Testis (tissue), 3 donors: ENCODE results near the gene MLH3. TPM values are rescaled to one million over a fixed set of nuclear protein-coding genes. Genes with fewer than 3 reads are reported as not detected.

ENCODE experiments used
- DNase-seq: peaks from one replicate; pipeline ENCODE4 v3.0.0-alpha.2; 2019
- H3K27ac ChIP-seq, 2 donors: fragments of 200-600 bp; sonication (generic); one replicate each; pipeline ENCODE4 v1.5.1; 2019
- H3K27me3 ChIP-seq: fragments of 200-600 bp; sonication (generic); one replicate; pipeline ENCODE4 v1.5.1; 2019
- H3K36me3 ChIP-seq: fragments of 200-600 bp; sonication (generic); one replicate; pipeline ENCODE4 v1.5.1; 2017; ENCODE audit warnings: low read depth; ENCODE audit errors: missing control alignments
- H3K4me1 ChIP-seq: fragments of 200-600 bp; sonication (generic); one replicate; pipeline ENCODE4 v1.5.1; 2019
- H3K4me3 ChIP-seq, 2 donors: fragments of 200-600 bp; sonication (generic); one replicate each; pipeline ENCODE4 v1.5.1; 2017 to 2019
- H3K9me3 ChIP-seq: fragments of 200-600 bp; sonication (generic); one replicate; pipeline ENCODE4 v1.5.1; 2017
- POLR2A ChIP-seq: fragments of 450-650 bp; IDR thresholded peaks from one replicate; pipeline ENCODE4 v1.6.1; 2017; ENCODE audit warnings: antibody characterized with exemption, mild to moderate bottlenecking, moderate library complexity
- WGBS, 2 donors: methylation state at CpG; one replicate each; pipeline ENCODE4 v1.1.5; 2018; 5-methylcytosine and 5-hydroxymethylcytosine counted together
- intact Hi-C: fragments of 100-400 bp; cut with DNase I; formaldehyde crosslinking; loops from one replicate; pipeline ENCODE4 v1.15.1; 2023; ENCODE audit warnings: low total_unique reads
- polyA plus RNA-seq: library from polyadenylated mRNA; stranded (reverse); fragments of 350-450 nt; fragmentation: Illumina TruSeq; extraction: RNeasy Lipid Tissue Mini Kit (QIAGEN cat#74804); gene quantifications from one replicate; pipeline ENCODE4 v1.2.3, GENCODE V29; 2014; ENCODE audit warnings: low read depth, low replicate concordance; ENCODE audit not compliant: insufficient read depth
- total RNA-seq, 2 donors: library from RNA; depleted of rRNA; stranded (reverse); fragments of >200 nt; gene quantifications; one replicate each; pipeline ENCODE4 v1.2.3, GENCODE V29; 2016
- TF ChIP-seq, protein P1 (sequence below), 3 experiments: fragments of 450-650 bp in 2 of 3; fragments of 200-600 bp in 1 of 3; sonication (generic) in 1 of 3; IDR thresholded peaks; one replicate each; pipeline ENCODE4 v1.5.1; 2016 to 2019; ENCODE audit warnings: antibody characterized with exemption in 3 of 3, mild to moderate bottlenecking in 2 of 3, moderate library complexity in 1 of 3

The MLH3 gene
- total and polyA plus RNA-seq, 3 donors from 2014 or later: 21.5 to 36.2 (median 31.8) TPM

DNA sequence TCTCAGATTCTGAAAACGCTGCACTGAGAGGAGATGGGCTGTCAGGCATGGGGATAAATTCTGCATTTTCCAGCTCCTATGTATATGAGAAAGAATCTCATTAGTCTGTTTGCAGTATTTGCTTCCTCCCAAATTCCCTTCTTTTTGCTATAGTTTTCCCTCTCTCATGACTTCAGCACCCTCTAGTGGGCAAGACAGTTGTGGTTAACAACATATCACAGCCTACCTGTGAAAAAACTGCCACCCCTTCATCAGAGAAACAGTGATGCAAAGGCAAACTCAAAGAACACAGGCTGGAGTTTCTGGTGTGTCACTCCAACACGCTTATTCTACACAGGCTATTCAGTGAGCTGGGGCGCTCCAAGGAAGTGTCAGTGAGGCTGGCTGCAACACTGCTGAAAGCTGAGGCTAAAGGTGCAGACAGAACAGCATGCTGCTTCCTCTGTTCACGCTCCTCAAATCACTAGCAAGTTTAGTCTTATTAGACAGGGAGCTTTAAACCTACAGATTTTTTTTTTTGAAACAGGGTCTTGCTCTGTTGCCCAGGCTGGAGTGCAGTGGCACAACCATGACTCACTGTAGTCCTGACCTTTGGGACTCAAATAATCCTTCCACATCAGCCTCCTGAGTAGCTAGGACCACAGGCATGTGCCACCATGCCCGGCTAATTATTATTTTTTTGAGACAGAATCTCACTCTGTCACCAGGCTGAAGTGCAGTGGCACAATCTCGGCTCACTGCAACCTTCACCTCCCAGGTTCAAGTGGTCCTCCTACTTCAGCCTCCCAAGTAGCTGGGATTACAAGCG lies 37.5 kb upstream of the MLH3 start:
- Histone ChIP-seq H3K36me3 (no peaks in the 10 kb centered on the region), H3K27ac (no peak overlapping the region), H3K4me1 (no peaks in the 10 kb centered on the region), H3K9me3 (no peaks in the 10 kb centered on the region), H3K27me3 (no peaks in the 10 kb centered on the region), H3K4me3 (no peak overlapping the region)
- peak; percentile 64 for DNase-seq
- TF ChIP-seq POLR2A: no peak
- TF ChIP-seq, protein P1, sequence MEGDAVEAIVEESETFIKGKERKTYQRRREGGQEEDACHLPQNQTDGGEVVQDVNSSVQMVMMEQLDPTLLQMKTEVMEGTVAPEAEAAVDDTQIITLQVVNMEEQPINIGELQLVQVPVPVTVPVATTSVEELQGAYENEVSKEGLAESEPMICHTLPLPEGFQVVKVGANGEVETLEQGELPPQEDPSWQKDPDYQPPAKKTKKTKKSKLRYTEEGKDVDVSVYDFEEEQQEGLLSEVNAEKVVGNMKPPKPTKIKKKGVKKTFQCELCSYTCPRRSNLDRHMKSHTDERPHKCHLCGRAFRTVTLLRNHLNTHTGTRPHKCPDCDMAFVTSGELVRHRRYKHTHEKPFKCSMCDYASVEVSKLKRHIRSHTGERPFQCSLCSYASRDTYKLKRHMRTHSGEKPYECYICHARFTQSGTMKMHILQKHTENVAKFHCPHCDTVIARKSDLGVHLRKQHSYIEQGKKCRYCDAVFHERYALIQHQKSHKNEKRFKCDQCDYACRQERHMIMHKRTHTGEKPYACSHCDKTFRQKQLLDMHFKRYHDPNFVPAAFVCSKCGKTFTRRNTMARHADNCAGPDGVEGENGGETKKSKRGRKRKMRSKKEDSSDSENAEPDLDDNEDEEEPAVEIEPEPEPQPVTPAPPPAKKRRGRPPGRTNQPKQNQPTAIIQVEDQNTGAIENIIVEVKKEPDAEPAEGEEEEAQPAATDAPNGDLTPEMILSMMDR (IDR thresholded peaks at IDR 0.05): peak; percentile 44 to 71 (median 62)
- intact Hi-C loops: loop anchor here (10.0 kb wide), 1 partner anchor 174 kb away; no protein-coding TSS in a partner anchor
- 69 to 74% methylated on average over 7 of the region's 7 CpGs for WGBS, 2 donors

DNA sequence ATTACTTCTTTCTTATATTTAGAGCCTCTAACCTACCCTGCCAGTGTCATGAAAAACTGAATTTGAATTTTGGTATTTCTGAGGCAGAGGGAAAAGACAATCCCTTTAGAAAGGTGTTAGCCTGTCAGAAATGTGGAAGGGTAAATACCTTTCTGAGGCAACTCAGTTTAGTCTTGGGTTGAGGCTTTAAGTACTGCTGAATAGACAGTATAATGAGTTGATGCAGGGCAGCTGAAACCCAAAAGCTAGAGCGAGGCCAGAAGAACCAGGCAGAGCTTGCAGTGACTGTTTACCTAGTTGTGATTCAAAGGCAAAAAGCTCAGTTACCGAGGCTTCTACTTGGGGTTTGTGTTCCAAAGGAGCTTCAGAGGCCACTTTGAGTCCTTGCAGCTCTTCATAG lies 36.9 kb upstream of the MLH3 start:
- no peak overlapping the region for H3K4me3 ChIP-seq
- WGBS, 2 donors: 83 to 92% methylated on average over 2 of the region's 2 CpGs
- TF ChIP-seq, protein P1 (IDR thresholded peaks at IDR 0.05): no peak
- no peaks in the 10 kb centered on the region for H3K36me3 ChIP-seq
- H3K27me3 ChIP-seq: no peaks in the 10 kb centered on the region
- no peaks in the 10 kb centered on the region for H3K9me3 ChIP-seq
- H3K4me1 ChIP-seq: no peaks in the 10 kb centered on the region
- intact Hi-C loops: loop anchor here (10.0 kb wide), 1 partner anchor 173 kb away; no protein-coding TSS in a partner anchor
- H3K27ac ChIP-seq: no peak overlapping the region
- DNase-seq: no peak

DNA sequence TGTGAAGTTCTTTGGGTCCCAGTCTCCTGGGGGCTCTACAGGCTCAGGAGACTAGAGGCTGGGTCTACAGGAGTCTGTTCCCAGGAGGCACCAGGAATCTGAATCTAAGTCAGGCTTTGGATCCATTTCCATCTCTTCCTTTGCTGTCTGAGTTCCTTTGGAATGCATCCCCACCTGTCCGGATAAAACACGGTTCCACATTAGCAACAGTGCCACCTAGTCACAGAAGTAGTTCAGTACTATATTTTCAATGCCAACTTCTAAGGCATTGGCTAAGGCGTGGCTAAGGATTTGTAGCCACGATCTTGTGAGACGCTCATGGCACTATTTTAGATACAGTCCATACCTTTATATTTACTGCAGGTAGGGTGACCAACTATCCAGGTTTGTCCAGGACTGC lies 33.2 kb upstream of the MLH3 start:
- no peak for DNase-seq
- Histone ChIP-seq H3K4me1 (peaks cover 16% of the 10 kb centered on the region), H3K27ac (no peak overlapping the region), H3K9me3 (no peaks in the 10 kb centered on the region), H3K27me3 (no peaks in the 10 kb centered on the region), H3K36me3 (no peaks in the 10 kb centered on the region), H3K4me3 (no peak overlapping the region)
- 64 to 73% methylated on average over 5 of the region's 5 CpGs for WGBS, 2 donors
- intact Hi-C loops: loop anchor here (10.0 kb wide), 1 partner anchor 170 kb away; no protein-coding TSS in a partner anchor
- TF ChIP-seq POLR2A: no peak
- TF ChIP-seq, protein P1 (IDR thresholded peaks at IDR 0.05): no peak

DNA sequence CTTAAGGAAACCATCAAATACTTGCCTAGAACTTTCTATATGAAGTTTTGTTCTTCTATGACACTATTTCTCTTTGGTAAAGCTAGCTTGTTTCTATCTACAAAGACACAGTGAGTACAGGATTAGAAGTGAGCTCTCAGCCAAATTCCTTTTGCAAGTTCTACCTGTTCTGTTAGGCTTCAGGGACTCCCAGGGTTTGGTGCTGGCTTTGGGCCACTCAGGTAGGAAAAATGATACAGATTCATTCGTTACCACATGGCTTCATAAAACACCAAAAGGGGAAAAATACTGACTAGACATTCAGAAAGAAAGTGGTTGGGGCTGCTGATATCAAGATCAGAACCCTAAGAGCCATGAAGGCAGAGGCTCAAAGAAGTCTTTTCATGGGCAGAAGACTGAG lies 32.0 kb upstream of the MLH3 start:
- Histone ChIP-seq H3K27ac (peak overlapping the region in 1 of 2 donors; percentile 55), H3K4me1 (peaks cover 18% of the 10 kb centered on the region), H3K27me3 (no peaks in the 10 kb centered on the region), H3K4me3 (no peak overlapping the region), H3K9me3 (no peaks in the 10 kb centered on the region), H3K36me3 (no peaks in the 10 kb centered on the region)
- WGBS, 2 donors: 68 to 88% methylated on average over 1 of the region's 1 CpG
- TF ChIP-seq, protein P1 (IDR thresholded peaks at IDR 0.05): no peak
- no peak for TF ChIP-seq POLR2A
- intact Hi-C loops: loop anchor here (10.0 kb wide), 1 partner anchor 168 kb away; no protein-coding TSS in a partner anchor
- no peak for DNase-seq
